A673 (cell line): Measurements from ENCODE around the gene PAPOLG.

Experiments
- EZH2 ChIP-seq: fragments of 200-600 bp; sonication (generic); IDR thresholded peaks from 2 replicates; pipeline ENCODE4 v1.6.1; 2017; ENCODE audit warnings: borderline replicate concordance, low read depth, mild to moderate bottlenecking, mixed read lengths, antibody characterized with exemption, low read length; ENCODE audit not compliant: poor library complexity, severe bottlenecking
- TF ChIP-seq, protein P1 (sequence below): fragments of 300-800, 200-600 bp; sonication (generic); conservative IDR thresholded peaks from 2 replicates; pipeline ENCODE4 v1.5.1; 2017; ENCODE audit warnings: low read depth, mild to moderate bottlenecking, antibody characterized with exemption, low read length, moderate library complexity, mixed read lengths

DNA sequence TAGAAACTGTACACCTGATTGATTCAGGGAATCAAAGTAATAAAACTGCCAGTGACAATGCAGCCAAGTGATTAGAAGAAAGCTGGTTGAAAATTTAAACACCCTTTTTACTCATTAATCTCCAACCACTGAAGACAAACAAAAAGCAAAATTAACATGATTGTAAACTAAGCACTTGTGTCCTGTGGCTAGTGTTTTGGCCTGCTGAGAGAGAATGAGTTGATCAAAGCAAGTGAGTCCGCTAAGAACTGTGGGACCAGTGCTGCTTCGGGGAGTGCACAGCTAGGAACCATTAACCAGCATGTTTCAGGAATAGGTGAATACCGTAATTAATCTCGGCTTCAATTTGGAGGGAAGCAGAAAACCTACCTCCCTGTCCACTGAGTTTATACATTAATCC is 13.6 kb upstream of the PAPOLG start:
- TF ChIP-seq EZH2: no peak
- TF ChIP-seq, protein P1, sequence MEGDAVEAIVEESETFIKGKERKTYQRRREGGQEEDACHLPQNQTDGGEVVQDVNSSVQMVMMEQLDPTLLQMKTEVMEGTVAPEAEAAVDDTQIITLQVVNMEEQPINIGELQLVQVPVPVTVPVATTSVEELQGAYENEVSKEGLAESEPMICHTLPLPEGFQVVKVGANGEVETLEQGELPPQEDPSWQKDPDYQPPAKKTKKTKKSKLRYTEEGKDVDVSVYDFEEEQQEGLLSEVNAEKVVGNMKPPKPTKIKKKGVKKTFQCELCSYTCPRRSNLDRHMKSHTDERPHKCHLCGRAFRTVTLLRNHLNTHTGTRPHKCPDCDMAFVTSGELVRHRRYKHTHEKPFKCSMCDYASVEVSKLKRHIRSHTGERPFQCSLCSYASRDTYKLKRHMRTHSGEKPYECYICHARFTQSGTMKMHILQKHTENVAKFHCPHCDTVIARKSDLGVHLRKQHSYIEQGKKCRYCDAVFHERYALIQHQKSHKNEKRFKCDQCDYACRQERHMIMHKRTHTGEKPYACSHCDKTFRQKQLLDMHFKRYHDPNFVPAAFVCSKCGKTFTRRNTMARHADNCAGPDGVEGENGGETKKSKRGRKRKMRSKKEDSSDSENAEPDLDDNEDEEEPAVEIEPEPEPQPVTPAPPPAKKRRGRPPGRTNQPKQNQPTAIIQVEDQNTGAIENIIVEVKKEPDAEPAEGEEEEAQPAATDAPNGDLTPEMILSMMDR: no peak
